HepG2 (cell line): ENCODE results near the gene TUBB.

Experiments used
- POLR2A ChIP-seq, 2 experiments: IDR thresholded peaks; 2 replicates each; pipeline ENCODE4 v1.6.1; 2011; ENCODE audit warnings: low read depth in 2 of 2, low read length in 2 of 2, mild to moderate bottlenecking in 1 of 2, moderate library complexity in 1 of 2; ENCODE audit not compliant: insufficient read depth in 1 of 2
- ZNF251 ChIP-seq: sonication (generic); formaldehyde crosslinking; IDR thresholded peaks from 2 replicates; pipeline ENCODE4 v1.9.0; 2021; ENCODE audit warnings: mild to moderate bottlenecking, missing genetic modification reagents

GRCh38 chr6:30754631-30755030 is 34.5 kb downstream of the TUBB start:
- TF ChIP-seq POLR2A (IDR thresholded peaks at IDR 0.05; ENCODE audit: insufficient read depth in 1 of 2, low read depth in 2 of 2, low read length in 2 of 2) (no peak), ZNF251 (CRISPR knock-in tag) (no peak)
